ENCODE measurements around the gene VEGFD. TPM values are rescaled to one million over a fixed set of nuclear protein-coding genes. Genes with fewer than 3 reads are reported as not detected.

The VEGFD gene
- total RNA-seq, 1 donor: not detected

DNA sequence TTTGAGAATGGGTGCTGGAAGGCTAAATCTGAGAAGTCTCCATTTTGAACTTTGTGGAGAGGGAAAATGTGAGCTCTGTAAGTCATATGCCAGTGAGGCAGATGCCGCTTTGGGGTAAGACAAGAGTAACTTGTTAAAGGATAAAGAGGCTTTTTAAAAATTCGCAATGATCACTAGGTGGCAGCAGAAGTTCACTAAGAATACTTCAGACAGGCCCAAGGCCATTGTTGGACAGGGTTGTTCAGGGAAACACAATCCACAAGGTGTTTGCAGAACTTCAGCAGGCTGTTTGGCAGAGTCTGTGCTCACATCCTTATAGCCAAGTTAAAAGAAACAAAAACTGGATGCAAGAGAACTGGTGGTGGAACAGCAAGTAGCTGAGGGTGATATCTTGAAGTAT, 35.2 kb downstream of the VEGFD start:
- H3K4me3 ChIP-seq (ENCODE audit: low read depth, low read length): no peak overlapping the region
- peak; percentile 70 for DNase-seq (ENCODE audit: low read depth)
- TF ChIP-seq, protein P1, sequence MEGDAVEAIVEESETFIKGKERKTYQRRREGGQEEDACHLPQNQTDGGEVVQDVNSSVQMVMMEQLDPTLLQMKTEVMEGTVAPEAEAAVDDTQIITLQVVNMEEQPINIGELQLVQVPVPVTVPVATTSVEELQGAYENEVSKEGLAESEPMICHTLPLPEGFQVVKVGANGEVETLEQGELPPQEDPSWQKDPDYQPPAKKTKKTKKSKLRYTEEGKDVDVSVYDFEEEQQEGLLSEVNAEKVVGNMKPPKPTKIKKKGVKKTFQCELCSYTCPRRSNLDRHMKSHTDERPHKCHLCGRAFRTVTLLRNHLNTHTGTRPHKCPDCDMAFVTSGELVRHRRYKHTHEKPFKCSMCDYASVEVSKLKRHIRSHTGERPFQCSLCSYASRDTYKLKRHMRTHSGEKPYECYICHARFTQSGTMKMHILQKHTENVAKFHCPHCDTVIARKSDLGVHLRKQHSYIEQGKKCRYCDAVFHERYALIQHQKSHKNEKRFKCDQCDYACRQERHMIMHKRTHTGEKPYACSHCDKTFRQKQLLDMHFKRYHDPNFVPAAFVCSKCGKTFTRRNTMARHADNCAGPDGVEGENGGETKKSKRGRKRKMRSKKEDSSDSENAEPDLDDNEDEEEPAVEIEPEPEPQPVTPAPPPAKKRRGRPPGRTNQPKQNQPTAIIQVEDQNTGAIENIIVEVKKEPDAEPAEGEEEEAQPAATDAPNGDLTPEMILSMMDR (IDR thresholded peaks at IDR 0.05; ENCODE audit: insufficient read depth, low read depth, low read length): peak; percentile 51

DNA sequence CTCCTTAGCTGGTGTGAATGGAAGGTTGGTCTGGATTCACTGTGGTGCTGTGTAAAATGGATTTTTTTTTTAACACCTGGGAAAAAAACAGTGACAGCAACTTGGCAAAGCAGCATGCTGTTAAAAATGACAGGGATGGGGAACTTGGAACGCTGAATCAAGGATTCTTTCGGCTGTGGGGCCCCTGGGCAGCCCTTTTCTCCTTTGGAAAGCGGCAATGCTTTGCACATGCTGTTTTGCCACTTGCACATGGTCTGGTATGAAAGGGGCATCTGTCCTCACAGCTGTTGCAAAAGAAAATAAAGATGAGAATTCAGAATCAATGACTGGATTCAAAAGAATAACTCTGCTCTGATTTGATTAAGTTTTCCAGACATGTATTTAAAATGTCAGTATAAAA, 38.2 kb downstream of the VEGFD start:
- TF ChIP-seq, protein P1 (IDR thresholded peaks at IDR 0.05; ENCODE audit: insufficient read depth, low read depth, low read length): no peak
- no peak for DNase-seq (ENCODE audit: low read depth)
- no peak overlapping the region for H3K4me3 ChIP-seq (ENCODE audit: low read depth, low read length)

- no peak for DNase-seq (ENCODE audit: low read depth)
- H3K4me3 ChIP-seq (ENCODE audit: low read depth, low read length): no peak overlapping the region
- TF ChIP-seq, protein P1 (IDR thresholded peaks at IDR 0.05; ENCODE audit: insufficient read depth, low read depth, low read length): no peak
Observed at GRCh38 chrX:15344106-15344505, 40.1 kb downstream of the VEGFD start.

DNA sequence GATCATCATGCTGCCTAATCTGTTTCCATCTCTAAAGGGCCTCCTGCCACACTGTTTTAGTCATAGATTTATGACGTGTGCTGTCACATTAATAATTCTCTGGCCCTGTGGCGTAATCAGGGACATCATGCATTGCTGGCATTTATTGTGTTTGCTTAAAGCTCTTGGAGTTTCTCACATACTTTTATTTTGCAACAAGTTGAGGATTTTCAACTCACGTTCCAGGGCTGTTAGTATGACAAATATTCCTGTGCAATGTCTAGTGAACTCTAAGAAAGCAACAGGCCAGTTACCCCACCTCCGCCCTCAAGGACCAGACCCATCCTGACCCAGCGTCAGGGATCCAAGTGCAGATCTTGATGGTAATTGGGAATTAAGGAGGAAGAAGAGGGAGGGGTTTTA, 41.1 kb downstream of the VEGFD start:
- DNase-seq (ENCODE audit: low read depth): peak; percentile 76
- H3K4me3 ChIP-seq (ENCODE audit: low read depth, low read length): no peak overlapping the region
- TF ChIP-seq, protein P1 (IDR thresholded peaks at IDR 0.05; ENCODE audit: insufficient read depth, low read depth, low read length): no peak

DNA sequence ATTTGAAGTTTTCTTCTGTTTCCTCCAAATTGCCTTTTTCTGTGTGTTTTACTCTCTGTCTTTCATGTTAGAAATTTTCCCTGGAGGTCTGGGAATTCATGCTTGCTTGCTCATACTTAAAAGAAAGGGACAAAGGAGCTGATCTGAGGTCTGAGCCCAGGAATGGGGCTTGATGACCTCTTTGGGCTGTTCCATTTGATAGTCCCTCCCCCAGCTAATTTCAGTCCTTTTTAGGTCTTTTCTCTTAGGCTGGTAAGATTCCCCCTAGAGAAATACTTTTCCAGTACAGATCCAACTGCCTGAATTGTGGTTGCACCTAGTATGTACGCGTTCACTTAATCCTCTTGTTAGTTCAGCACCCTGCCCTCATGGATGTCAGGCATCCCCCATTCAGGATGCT, 43.3 kb downstream of the VEGFD start:
- DNase-seq (ENCODE audit: low read depth): no peak
- H3K4me3 ChIP-seq (ENCODE audit: low read depth, low read length): no peak overlapping the region
- TF ChIP-seq, protein P1 (IDR thresholded peaks at IDR 0.05; ENCODE audit: insufficient read depth, low read depth, low read length): no peak

DNA sequence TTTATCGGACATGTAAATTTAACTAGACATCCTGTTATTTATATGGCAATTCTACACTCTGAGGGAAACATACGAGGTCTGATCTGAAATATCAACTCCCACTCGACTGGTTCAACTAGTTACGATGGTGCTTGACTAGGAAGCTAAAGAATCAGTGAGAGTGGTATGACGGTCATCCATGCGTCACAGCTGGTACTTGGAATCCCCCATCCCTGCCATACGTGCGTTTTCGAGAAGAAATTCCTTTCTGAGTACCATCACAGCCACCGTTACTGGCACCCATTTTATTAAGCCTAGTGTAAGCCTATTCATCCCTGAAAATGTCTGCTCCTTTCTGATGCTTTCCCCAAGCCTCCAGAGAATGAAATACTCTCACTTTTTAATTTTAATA, 48.2 kb downstream of the VEGFD start:
- H3K4me3 ChIP-seq (ENCODE audit: low read depth, low read length): peak overlapping the region; percentile 60
- TF ChIP-seq, protein P1 (IDR thresholded peaks at IDR 0.05; ENCODE audit: insufficient read depth, low read depth, low read length): no peak
- DNase-seq (ENCODE audit: low read depth): peak; percentile 60
